NB4 (cell line): ENCODE measurements around the gene GNA14.

Experiments used
- DNase-seq: peaks from one replicate; pipeline ENCODE4 v3.0.0; 2010; ENCODE audit warnings: low read depth
- H3K4me3 ChIP-seq: one replicate; pipeline ENCODE4 v1.5.1; 2011; ENCODE audit warnings: mild to moderate bottlenecking, low read depth, low read length, moderate library complexity
- MYC ChIP-seq: IDR thresholded peaks from 2 replicates; pipeline ENCODE4 v1.6.1; 2011; ENCODE audit warnings: low read depth, low read length
- POLR2A ChIP-seq: IDR thresholded peaks from 2 replicates; pipeline ENCODE4 v1.6.1; 2011; ENCODE audit warnings: mild to moderate bottlenecking; ENCODE audit not compliant: insufficient read length; ENCODE audit errors: extremely low read depth
- TF ChIP-seq, protein P1 (sequence below): IDR thresholded peaks from one replicate; pipeline ENCODE4 v1.5.1; 2012; ENCODE audit warnings: low read depth, low read length
- TF ChIP-seq, protein P2 (sequence below): IDR thresholded peaks from 2 replicates; pipeline ENCODE4 v1.6.1; 2011; ENCODE audit warnings: low read depth, low read length

Gene GNA14

GRCh38 chr9:77423841-77424240, 224.3 kb downstream of the GNA14 start:
- no peak overlapping the region for H3K4me3 ChIP-seq
- no peak for DNase-seq
- TF ChIP-seq POLR2A (no peak), MYC (no peak)
- TF ChIP-seq, protein P1, sequence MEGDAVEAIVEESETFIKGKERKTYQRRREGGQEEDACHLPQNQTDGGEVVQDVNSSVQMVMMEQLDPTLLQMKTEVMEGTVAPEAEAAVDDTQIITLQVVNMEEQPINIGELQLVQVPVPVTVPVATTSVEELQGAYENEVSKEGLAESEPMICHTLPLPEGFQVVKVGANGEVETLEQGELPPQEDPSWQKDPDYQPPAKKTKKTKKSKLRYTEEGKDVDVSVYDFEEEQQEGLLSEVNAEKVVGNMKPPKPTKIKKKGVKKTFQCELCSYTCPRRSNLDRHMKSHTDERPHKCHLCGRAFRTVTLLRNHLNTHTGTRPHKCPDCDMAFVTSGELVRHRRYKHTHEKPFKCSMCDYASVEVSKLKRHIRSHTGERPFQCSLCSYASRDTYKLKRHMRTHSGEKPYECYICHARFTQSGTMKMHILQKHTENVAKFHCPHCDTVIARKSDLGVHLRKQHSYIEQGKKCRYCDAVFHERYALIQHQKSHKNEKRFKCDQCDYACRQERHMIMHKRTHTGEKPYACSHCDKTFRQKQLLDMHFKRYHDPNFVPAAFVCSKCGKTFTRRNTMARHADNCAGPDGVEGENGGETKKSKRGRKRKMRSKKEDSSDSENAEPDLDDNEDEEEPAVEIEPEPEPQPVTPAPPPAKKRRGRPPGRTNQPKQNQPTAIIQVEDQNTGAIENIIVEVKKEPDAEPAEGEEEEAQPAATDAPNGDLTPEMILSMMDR, result no peak
- TF ChIP-seq, protein P2, sequence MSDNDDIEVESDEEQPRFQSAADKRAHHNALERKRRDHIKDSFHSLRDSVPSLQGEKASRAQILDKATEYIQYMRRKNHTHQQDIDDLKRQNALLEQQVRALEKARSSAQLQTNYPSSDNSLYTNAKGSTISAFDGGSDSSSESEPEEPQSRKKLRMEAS, result no peak

GRCh38 chr9:77422969-77423368, 225.2 kb downstream of the GNA14 start:
- TF ChIP-seq, protein P2, result no peak
- no peak for TF ChIP-seq MYC
- TF ChIP-seq POLR2A, result no peak
- TF ChIP-seq, protein P1, result no peak
- DNase-seq, result no peak
- no peak overlapping the region for H3K4me3 ChIP-seq

DNA sequence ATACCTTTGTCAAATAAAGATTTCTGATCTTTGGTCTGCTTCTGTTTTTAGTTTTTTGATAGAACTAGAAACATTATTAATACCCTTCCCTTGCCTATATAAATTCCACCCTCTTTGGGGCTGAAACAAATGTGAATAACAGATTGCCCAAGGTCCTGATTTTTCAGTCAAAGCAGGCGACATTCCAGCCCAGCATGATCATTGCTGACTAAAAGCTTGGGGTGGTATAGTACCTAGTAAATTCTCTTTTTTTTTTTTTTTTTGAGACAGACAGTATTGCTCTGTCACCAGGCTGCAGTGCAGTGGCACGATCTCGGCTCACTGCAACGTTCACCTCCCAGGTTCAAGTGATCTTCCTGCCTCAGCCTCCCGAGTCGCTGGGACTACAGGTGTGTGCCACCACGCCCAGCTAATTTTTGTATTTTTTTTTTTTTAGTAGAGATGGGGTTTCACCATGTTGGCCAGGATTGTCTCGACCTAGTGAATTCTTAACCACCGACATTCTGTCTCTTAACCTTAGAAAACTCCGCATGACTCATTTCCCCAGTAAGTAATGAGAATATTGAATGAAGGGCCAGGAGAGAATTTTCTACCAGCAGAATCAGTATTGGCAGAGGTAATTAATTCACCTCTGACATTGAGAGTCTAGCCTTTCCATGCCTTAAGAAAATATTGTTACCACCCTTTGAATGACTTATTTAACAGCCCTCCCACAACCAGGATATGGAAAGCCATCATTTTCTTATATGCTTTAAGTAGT, 226.4 kb downstream of the GNA14 start:
- no peak for DNase-seq
- TF ChIP-seq POLR2A, result no peak
- TF ChIP-seq, protein P1, result no peak
- no peak for TF ChIP-seq MYC
- TF ChIP-seq, protein P2, result no peak
- no peak overlapping the region for H3K4me3 ChIP-seq

DNA sequence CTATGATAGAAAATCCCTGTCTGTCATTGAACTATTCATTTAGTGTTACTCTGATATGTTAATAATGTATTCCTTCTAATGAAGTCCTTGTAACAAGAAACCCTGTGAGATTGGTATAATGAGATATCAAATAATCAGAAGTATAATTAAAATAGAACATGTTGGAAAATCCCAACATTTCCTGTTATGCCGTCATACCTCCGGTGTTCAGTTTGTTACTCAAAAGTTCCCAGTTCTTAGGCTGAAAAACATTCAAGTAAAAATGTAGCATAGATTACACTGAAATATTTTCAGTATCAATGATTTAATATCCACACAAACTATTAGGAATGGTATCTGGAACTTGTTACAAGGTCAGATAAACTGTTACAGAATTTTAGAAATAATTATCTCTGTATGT, 227.5 kb downstream of the GNA14 start:
- TF ChIP-seq POLR2A (no peak), MYC (no peak)
- TF ChIP-seq, protein P2, result no peak
- TF ChIP-seq, protein P1, result no peak

DNA sequence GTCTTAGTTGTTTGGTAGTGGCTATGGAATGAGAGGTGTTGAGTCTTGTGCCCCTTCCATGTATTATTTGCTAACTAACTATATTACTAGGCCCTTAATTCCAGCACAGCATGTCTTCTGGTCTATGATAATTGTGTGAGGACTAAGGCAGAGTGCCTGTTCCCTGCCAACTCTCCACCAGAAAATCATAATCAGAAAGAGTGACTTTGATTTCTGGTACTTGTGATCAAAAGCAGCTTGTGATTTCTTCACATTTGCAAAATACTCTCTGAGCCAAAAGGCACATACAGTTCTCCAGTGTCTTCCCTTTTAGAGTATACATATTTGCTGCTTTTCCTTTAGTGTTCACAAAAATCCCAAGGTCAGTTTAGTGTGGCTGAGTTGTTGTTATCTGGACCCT, 229.9 kb downstream of the GNA14 start:
- no peak overlapping the region for H3K4me3 ChIP-seq
- TF ChIP-seq POLR2A (no peak), MYC (no peak)
- TF ChIP-seq, protein P2, result no peak
- TF ChIP-seq, protein P1, result no peak
- no peak for DNase-seq

More for the DNA sequence above, 227.5 kb downstream of the GNA14 start:
- DNase-seq, result no peak
- H3K4me3 ChIP-seq, result no peak overlapping the region
